ENCODE results near the gene MICALL1. TPM values are rescaled to one million over a fixed set of nuclear protein-coding genes. Genes with fewer than 3 reads are reported as not detected.
"Not testable (repeated sequence)": the region's sequence is repeated elsewhere in the genome, so short reads cannot be mapped to it uniquely, and the experiment has no call there.

MICALL1 gene
- total RNA-seq, 1 donor from 2014 or later, result 115 TPM

DNA sequence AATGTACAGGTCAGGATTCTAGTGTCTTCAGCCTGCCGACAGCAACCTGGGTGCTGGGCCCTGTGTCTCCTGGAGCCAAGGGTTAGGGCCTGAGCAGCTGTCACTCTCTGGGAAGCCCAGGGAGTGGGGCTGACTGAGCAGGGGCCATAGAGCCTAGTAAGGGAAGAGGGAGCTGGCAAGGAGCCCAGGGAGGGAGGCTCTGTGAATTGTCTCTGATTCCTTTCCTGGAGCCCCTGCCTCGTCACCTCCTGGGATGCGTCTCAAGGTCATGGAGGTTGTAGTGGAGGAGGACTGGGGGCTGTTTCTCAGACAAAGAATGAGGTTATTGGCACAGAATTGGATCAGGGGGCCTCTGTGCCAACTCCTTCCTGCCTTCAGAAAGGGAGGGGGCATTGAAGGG lies 66.4 kb downstream of the MICALL1 start:
- TF ChIP-seq, protein P1, sequence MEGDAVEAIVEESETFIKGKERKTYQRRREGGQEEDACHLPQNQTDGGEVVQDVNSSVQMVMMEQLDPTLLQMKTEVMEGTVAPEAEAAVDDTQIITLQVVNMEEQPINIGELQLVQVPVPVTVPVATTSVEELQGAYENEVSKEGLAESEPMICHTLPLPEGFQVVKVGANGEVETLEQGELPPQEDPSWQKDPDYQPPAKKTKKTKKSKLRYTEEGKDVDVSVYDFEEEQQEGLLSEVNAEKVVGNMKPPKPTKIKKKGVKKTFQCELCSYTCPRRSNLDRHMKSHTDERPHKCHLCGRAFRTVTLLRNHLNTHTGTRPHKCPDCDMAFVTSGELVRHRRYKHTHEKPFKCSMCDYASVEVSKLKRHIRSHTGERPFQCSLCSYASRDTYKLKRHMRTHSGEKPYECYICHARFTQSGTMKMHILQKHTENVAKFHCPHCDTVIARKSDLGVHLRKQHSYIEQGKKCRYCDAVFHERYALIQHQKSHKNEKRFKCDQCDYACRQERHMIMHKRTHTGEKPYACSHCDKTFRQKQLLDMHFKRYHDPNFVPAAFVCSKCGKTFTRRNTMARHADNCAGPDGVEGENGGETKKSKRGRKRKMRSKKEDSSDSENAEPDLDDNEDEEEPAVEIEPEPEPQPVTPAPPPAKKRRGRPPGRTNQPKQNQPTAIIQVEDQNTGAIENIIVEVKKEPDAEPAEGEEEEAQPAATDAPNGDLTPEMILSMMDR (IDR thresholded peaks at IDR 0.05; ENCODE audit: insufficient read depth, low read length, poor library complexity, severe bottlenecking), result no peak
- Histone ChIP-seq H3K36me3 (ENCODE audit: control insufficient read depth, insufficient read depth, low read length) (no peaks in the 10 kb centered on the region), H3K4me3 (ENCODE audit: low read depth, low read length) (no peak overlapping the region), H3K27me3 (ENCODE audit: control insufficient read depth, insufficient read depth, low read length) (no peaks in the 10 kb centered on the region)
- DNase-seq (ENCODE audit: low read depth), result no peak

GRCh38 chr22:37973271-37974170 lies 67.4 kb downstream of the MICALL1 start:
- no peak overlapping the region for H3K4me3 ChIP-seq (ENCODE audit: low read depth, low read length)
- no peaks in the 10 kb centered on the region for H3K36me3 ChIP-seq (ENCODE audit: control insufficient read depth, insufficient read depth, low read length)
- no peak for DNase-seq (ENCODE audit: low read depth)
- TF ChIP-seq, protein P1 (IDR thresholded peaks at IDR 0.05; ENCODE audit: insufficient read depth, low read length, poor library complexity, severe bottlenecking), result no peak
- H3K27me3 ChIP-seq (ENCODE audit: control insufficient read depth, insufficient read depth, low read length), result no peaks in the 10 kb centered on the region

- H3K36me3 ChIP-seq (ENCODE audit: control insufficient read depth, insufficient read depth, low read length), result no peaks in the 10 kb centered on the region
- TF ChIP-seq, protein P1 (IDR thresholded peaks at IDR 0.05; ENCODE audit: insufficient read depth, low read length, poor library complexity, severe bottlenecking), result no peak
- H3K27me3 ChIP-seq (ENCODE audit: control insufficient read depth, insufficient read depth, low read length), result no peaks in the 10 kb centered on the region
- H3K4me3 ChIP-seq (ENCODE audit: low read depth, low read length), result no peak overlapping the region
- DNase-seq (ENCODE audit: low read depth), result no peak
These were observed 69.1 kb downstream of the MICALL1 start for GRCh38 chr22:37975153-37975552.

GRCh38 chr22:37976022-37976421 lies 69.9 kb downstream of the MICALL1 start:
- H3K36me3 ChIP-seq (ENCODE audit: control insufficient read depth, insufficient read depth, low read length); DNase-seq (ENCODE audit: low read depth): not testable (repeated sequence)

DNA sequence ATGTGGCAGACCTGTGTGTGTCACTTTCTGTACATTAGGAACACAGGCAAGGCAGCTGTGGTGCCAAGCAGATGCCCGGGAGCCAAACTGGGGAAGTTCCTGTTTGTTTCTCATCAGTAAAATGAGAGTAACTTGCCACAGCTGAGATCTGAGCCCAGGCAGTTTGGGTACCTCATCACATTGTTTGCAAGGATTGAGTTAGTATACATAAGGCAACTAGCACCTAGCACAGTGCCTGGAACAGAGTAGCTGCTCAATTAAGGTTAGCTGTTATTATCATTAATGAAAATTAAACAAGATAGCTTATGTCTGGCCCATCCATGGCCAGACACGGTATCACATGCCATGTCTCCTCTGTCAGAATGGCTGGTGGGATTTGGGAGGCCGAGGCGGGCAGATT lies 70.5 kb downstream of the MICALL1 start:
- no peak overlapping the region for H3K4me3 ChIP-seq (ENCODE audit: low read depth, low read length)

More at GRCh38 chr22:37976022-37976421, 69.9 kb downstream of the MICALL1 start:
- H3K27me3 ChIP-seq (ENCODE audit: control insufficient read depth, insufficient read depth, low read length); H3K4me3 ChIP-seq (ENCODE audit: low read depth, low read length): not testable (repeated sequence)

DNA sequence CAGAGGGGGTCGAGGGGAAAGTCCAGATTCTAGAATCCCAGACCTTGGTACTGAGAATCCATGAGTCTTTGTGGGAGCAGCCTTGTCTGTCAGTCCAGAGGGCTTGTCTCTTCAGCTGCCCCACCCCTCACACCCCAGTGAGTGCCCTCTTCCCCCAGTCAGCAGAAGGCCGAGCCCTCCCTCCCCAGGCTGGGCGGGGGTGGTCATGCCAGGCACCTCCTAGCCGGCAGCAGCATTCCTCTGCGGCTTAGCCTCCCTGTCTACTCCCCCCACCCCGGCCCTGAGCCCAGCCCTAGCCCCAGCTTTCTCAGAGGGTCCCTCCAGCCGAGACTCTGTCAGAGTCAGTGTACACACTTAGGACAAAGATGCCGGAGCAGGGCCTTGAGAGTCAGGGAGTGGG lies 73.7 kb downstream of the MICALL1 start:
- Histone ChIP-seq H3K27me3 (ENCODE audit: control insufficient read depth, insufficient read depth, low read length) (peaks cover 26% of the 10 kb centered on the region), H3K36me3 (ENCODE audit: control insufficient read depth, insufficient read depth, low read length) (no peaks in the 10 kb centered on the region), H3K4me3 (ENCODE audit: low read depth, low read length) (no peak overlapping the region)
- DNase-seq (ENCODE audit: low read depth), result no peak
- TF ChIP-seq, protein P1 (IDR thresholded peaks at IDR 0.05; ENCODE audit: insufficient read depth, low read length, poor library complexity, severe bottlenecking), result no peak

More for the DNA sequence above, 70.5 kb downstream of the MICALL1 start:
- Histone ChIP-seq H3K36me3 (ENCODE audit: control insufficient read depth, insufficient read depth, low read length) (no peaks in the 10 kb centered on the region), H3K27me3 (ENCODE audit: control insufficient read depth, insufficient read depth, low read length) (no peaks in the 10 kb centered on the region)
- TF ChIP-seq, protein P1 (IDR thresholded peaks at IDR 0.05; ENCODE audit: insufficient read depth, low read length, poor library complexity, severe bottlenecking), result no peak
- no peak for DNase-seq (ENCODE audit: low read depth)
